Kidney (tissue), 14 donors: ENCODE measurements around the gene LSM12. TPM values are rescaled to one million over a fixed set of nuclear protein-coding genes. Genes with fewer than 3 reads are reported as not detected.

ENCODE experiments used
- DNase-seq, 5 donors: peaks; one replicate each; pipeline ENCODE4 v3.0.0-alpha.2; 2013 to 2020
- FAIRE-seq: peaks from 2 replicates; lab custom pipeline; 2012; peaks lifted over from hg19 to GRCh38; lab: Jason Lieb, UNC
- H3K27ac ChIP-seq, 2 donors: one replicate each; pipeline ENCODE4 v1.7.0; 2013; ENCODE audit warnings: low read depth in 2 of 2, low read length in 2 of 2, inconsistent platforms in 1 of 2
- H3K27me3 ChIP-seq: one replicate; pipeline ENCODE4 v1.7.1; 2013; ENCODE audit warnings: low read length, inconsistent platforms; ENCODE audit not compliant: control insufficient read depth, insufficient read depth
- H3K36me3 ChIP-seq, 3 donors: one replicate each; pipeline versions ENCODE4 v1.7.0 to v1.7.1; 2013; ENCODE audit warnings: low read length in 3 of 3, control low read depth in 1 of 3, inconsistent platforms in 1 of 3; ENCODE audit not compliant: insufficient read depth in 3 of 3, control insufficient read depth in 2 of 3
- H3K4me1 ChIP-seq, 3 donors: one replicate each; pipeline versions ENCODE4 v1.7.0 to v1.7.1; 2013; ENCODE audit warnings: low read length in 3 of 3, inconsistent platforms in 1 of 3, low read depth in 1 of 3; ENCODE audit not compliant: control insufficient read depth in 2 of 3, insufficient read depth in 2 of 3
- H3K4me3 ChIP-seq, 3 donors: one replicate each; pipeline versions ENCODE4 v1.7.0 to v1.8.1; 2013; ENCODE audit warnings: low read length in 3 of 3, control low read depth in 1 of 3, inconsistent platforms in 1 of 3
- H3K9ac ChIP-seq, 3 donors: one replicate each; pipeline versions ENCODE4 v1.7.0 to v1.7.1; 2013; ENCODE audit warnings: low read length in 3 of 3, control low read depth in 1 of 3, inconsistent platforms in 1 of 3
- H3K9me3 ChIP-seq, 3 donors: one replicate each; pipeline versions ENCODE4 v1.7.0 to v1.7.1; 2013; ENCODE audit warnings: low read length in 3 of 3, control low read depth in 1 of 3, inconsistent platforms in 1 of 3; ENCODE audit not compliant: control insufficient read depth in 2 of 3, insufficient read depth in 1 of 3
- CTCF ChIP-seq: IDR thresholded peaks from 3 replicates; pipeline ENCODE4 v1.5.1; 2012; ENCODE audit warnings: mild to moderate bottlenecking, moderate library complexity, borderline replicate concordance; ENCODE audit not compliant: insufficient read depth; ENCODE audit errors: extremely low read depth
- intact Hi-C: fragments of 100-400 bp; cut with DNase I; formaldehyde crosslinking; loops from one replicate; pipeline ENCODE4 v1.11.1; 2022
- polyA plus RNA-seq: library from polyadenylated mRNA; stranded (reverse); fragments of 350-450 nt; fragmentation: Illumina TruSeq; extraction: RNeasy Lipid Tissue Mini Kit (QIAGEN cat#74804); gene quantifications from one replicate; pipeline ENCODE4 v1.2.3, GENCODE V29; 2014; ENCODE audit warnings: low read depth, low replicate concordance; ENCODE audit not compliant: insufficient read depth
- total RNA-seq: library from RNA; stranded (reverse); fragmentation: NEBNext Ultra II Directional; extraction: Animal tissue kit (Norgen Biotek cat#: 25700); gene quantifications from one replicate; pipeline ENCODE4 v1.2.1, GENCODE V29; 2021
- donor health status: control.
- donor health status: control.
- donor health status: control.
- donor health status: control.
- donor health status: control.
- donor health status: DM: yes; HTN: yes; CAD: no.
- donor health status: Normal renal cell carcinoma (clear cell type).

The LSM12 gene
- total and polyA plus RNA-seq, 2 donors from 2014 or later: 29.0 to 47.6 TPM

- H3K36me3 ChIP-seq: peaks cover 5 to 59% (median 29%) of the 10 kb centered on the region in 3 donors
- no peaks in the 10 kb centered on the region for H3K9me3 ChIP-seq
- DNase-seq (peak in 4 of 5 donors; percentile 46 to 70 (median 49)), FAIRE-seq (no peak)
- H3K9ac ChIP-seq: no peak overlapping the region
- intact Hi-C loops: no loop called here
- no peak overlapping the region for H3K4me3 ChIP-seq
- TF ChIP-seq CTCF: no peak
- H3K4me1 ChIP-seq: no peaks in the 10 kb centered on the region
- H3K27me3 ChIP-seq: no peaks in the 10 kb centered on the region
- no peak overlapping the region for H3K27ac ChIP-seq
These were observed 20.2 kb upstream of the LSM12 start for GRCh38 chr17:44086364-44087311.

GRCh38 chr17:44085908-44086307 is 19.4 kb upstream of the LSM12 start:
- no peak for DNase-seq
- H3K4me1 ChIP-seq: no peaks in the 10 kb centered on the region
- no peaks in the 10 kb centered on the region for H3K27me3 ChIP-seq
- H3K27ac ChIP-seq: no peak overlapping the region
- intact Hi-C loops: no loop called here
- no peak overlapping the region for H3K9ac ChIP-seq
- H3K4me3 ChIP-seq: no peak overlapping the region
- TF ChIP-seq CTCF: no peak
- H3K9me3 ChIP-seq: no peaks in the 10 kb centered on the region
- no peak for FAIRE-seq
- H3K36me3 ChIP-seq: peaks cover 4 to 52% (median 22%) of the 10 kb centered on the region in 3 donors

DNA sequence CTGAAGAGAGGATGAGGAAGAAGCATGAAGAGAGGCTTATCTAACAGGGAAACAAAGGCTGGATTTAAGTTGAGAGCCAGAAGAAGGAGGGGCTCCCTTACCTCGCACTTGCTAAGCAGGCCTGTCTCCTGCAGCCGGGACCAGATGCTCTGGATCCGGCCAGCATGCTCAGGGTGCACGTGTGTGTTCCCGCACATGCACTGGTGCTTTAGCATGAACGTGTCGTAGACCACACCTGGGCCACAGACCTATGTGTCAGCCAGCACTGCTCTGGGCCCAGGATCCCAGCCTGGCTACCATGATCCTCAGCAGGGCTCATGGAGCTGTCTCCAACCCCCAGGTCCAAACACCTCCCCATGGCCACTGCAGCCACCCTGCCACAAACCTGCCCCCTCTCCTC is 18.4 kb upstream of the LSM12 start:
- no peaks in the 10 kb centered on the region for H3K4me1 ChIP-seq
- no peak for FAIRE-seq
- peaks cover 3 to 60% (median 25%) of the 10 kb centered on the region in 3 donors for H3K36me3 ChIP-seq
- no peak overlapping the region for H3K27ac ChIP-seq
- H3K9me3 ChIP-seq: no peaks in the 10 kb centered on the region
- H3K9ac ChIP-seq: no peak overlapping the region
- H3K27me3 ChIP-seq: no peaks in the 10 kb centered on the region
- no peak for TF ChIP-seq CTCF
- DNase-seq: no peak
- H3K4me3 ChIP-seq: no peak overlapping the region
- intact Hi-C loops: no loop called here
